T-cell (primary cell): ENCODE results near the gene SLC29A3. TPM values are rescaled to one million over a fixed set of nuclear protein-coding genes. Genes with fewer than 3 reads are reported as not detected.

Experiments used
- ATAC-seq, 4 experiments: fragments of 200-7000 bp in 3 of 4; fragments of 150-1000 bp in 1 of 4; cut with Tn5 transposase; replicated peaks in 1 of 4; 1 replicate in 3 of 4; 2 replicates in 1 of 4; pipeline ENCODE4 v1.10.0; 2021; ENCODE audit warnings: moderate library complexity in 3 of 4, mild to moderate bottlenecking in 2 of 4, moderate number of reproducible peaks in 1 of 4
- CTCF ChIA-PET, 2 donors: fragments of 300-600 bp; sonication (Branson Sonifier 250); formaldehyde crosslinking; loops; one replicate each; lab custom pipeline; 2022; ENCODE audit warnings: antibody characterized with exemption in 2 of 2; lab: Charles Lee
- POLR2A ChIA-PET, 2 donors: fragments of 300-600 bp; sonication (Branson Sonifier 250); formaldehyde crosslinking; loops; one replicate each; lab custom pipeline; 2022; ENCODE audit warnings: antibody characterized with exemption in 2 of 2; lab: Charles Lee
- DNase-seq, 35 experiments: peaks; one replicate each; pipeline versions ENCODE4 v3.0.0 to v3.0.0-alpha.2; 2013 to 2023
- H3K27ac ChIP-seq: one replicate; pipeline ENCODE4 v1.5.1; 2013; ENCODE audit warnings: low read length
- H3K27me3 ChIP-seq, 2 experiments: replicated peaks in 1 of 2; 1 replicate in 1 of 2; 2 replicates in 1 of 2; pipeline versions ENCODE4 v1.6.1 to v1.7.0; 2013; ENCODE audit warnings: low read length in 1 of 2, mixed read lengths in 1 of 2; ENCODE audit not compliant: control insufficient read depth in 2 of 2, insufficient read depth in 2 of 2; ENCODE audit errors: extremely low read depth in 1 of 2
- H3K36me3 ChIP-seq, 2 donors: 1 replicate in 1 of 2; 2 replicates in 1 of 2; pipeline versions ENCODE4 v1.6.1 to v1.7.0; 2013; ENCODE audit warnings: low read length in 1 of 2; ENCODE audit not compliant: control insufficient read depth in 2 of 2, insufficient read depth in 1 of 2; ENCODE audit errors: extremely low read depth in 1 of 2
- H3K4me1 ChIP-seq, 2 experiments: 1 replicate in 1 of 2; 2 replicates in 1 of 2; pipeline versions ENCODE4 v1.6.1 to v1.7.0; 2013; ENCODE audit warnings: low read length in 2 of 2, mixed read lengths in 1 of 2; ENCODE audit not compliant: insufficient read depth in 2 of 2, control insufficient read depth in 1 of 2; ENCODE audit errors: extremely low read depth in 1 of 2
- H3K4me3 ChIP-seq, 2 donors: 1 replicate in 1 of 2; 2 replicates in 1 of 2; pipeline versions ENCODE4 v1.5.1 to v1.7.0; 2013; ENCODE audit warnings: mild to moderate bottlenecking in 2 of 2, low read length in 1 of 2, moderate library complexity in 1 of 2; ENCODE audit not compliant: control insufficient read depth in 1 of 2; ENCODE audit errors: extremely low read depth in 1 of 2
- H3K9me3 ChIP-seq: 2 replicates; pipeline ENCODE4 v1.7.0; 2013
- H3K27ac Mint-ChIP-seq, 2 donors: one replicate each; pipeline ENCODE4 v1.8.0; 2020 to 2021; ENCODE audit warnings: mild to moderate bottlenecking in 2 of 2, mixed read lengths in 2 of 2
- H3K27me3 Mint-ChIP-seq, 2 donors: one replicate each; pipeline ENCODE4 v1.8.0; 2021 to 2022; ENCODE audit warnings: mixed read lengths in 2 of 2
- H3K36me3 Mint-ChIP-seq: one replicate; pipeline ENCODE4 v1.8.0; 2021; ENCODE audit warnings: mixed read lengths
- H3K4me1 Mint-ChIP-seq, 3 donors: one replicate each; pipeline ENCODE4 v1.8.0; 2020 to 2022; ENCODE audit warnings: mixed read lengths in 3 of 3, mild to moderate bottlenecking in 1 of 3
- H3K4me3 Mint-ChIP-seq, 3 donors: one replicate each; pipeline ENCODE4 v1.8.0; 2020 to 2022; ENCODE audit warnings: mild to moderate bottlenecking in 3 of 3, mixed read lengths in 3 of 3, moderate library complexity in 3 of 3
- H3K9me3 Mint-ChIP-seq, 3 donors: one replicate each; pipeline ENCODE4 v1.8.0; 2020 to 2022; ENCODE audit warnings: mixed read lengths in 3 of 3
- WGBS: methylation state at CpG from one replicate; pipeline ENCODE4 v1.1.5; 2013; ENCODE audit warnings: missing lambda C conversion rate; ENCODE audit not compliant: insufficient coverage; 5-methylcytosine and 5-hydroxymethylcytosine counted together
- total RNA-seq, 35 experiments: library from RNA in 6 of 35; stranded (reverse) in 6 of 35; fragments of 120-200 nt in 1 of 35; gene quantifications; one replicate each; pipeline versions ENCODE4 v1.2.1 to v1.2.4 and lab custom pipeline; 2013 to 2026

Gene SLC29A3
- total RNA-seq, 5 donors from 2014 or later (not counting 1 experiment from before 2014, with no cell fraction given): 3.3 to 8.8 (median 6.5) TPM

GRCh38 chr10:71368643-71369042 lies 49.6 kb downstream of the SLC29A3 start:
- no peak overlapping the region for H3K27ac Mint-ChIP-seq
- DNase-seq (no peak), ATAC-seq (no peak)
- H3K9me3 Mint-ChIP-seq: no peaks in the 10 kb centered on the region
- H3K27me3 ChIP-seq: peaks cover 0 to 16% of the 10 kb centered on the region in 2 experiments
- WGBS: no CpG with 5 or more reads among the region's 2 CpGs
- H3K4me3 ChIP-seq: no peak overlapping the region
- H3K27ac ChIP-seq: no peak overlapping the region
- no peaks in the 10 kb centered on the region for H3K9me3 ChIP-seq
- peaks cover 7% of the 10 kb centered on the region for H3K36me3 Mint-ChIP-seq
- POLR2A ChIA-PET: no interaction called here
- H3K4me1 ChIP-seq: no peaks in the 10 kb centered on the region
- peaks cover 0 to 5% of the 10 kb centered on the region in 2 donors for H3K36me3 ChIP-seq
- no peak overlapping the region for H3K4me3 Mint-ChIP-seq
- CTCF ChIA-PET: no interaction called here
- peaks cover 0 to 4% (median 0%) of the 10 kb centered on the region in 3 donors for H3K4me1 Mint-ChIP-seq
- peaks cover 5 to 11% of the 10 kb centered on the region in 2 donors for H3K27me3 Mint-ChIP-seq

- Histone ChIP-seq H3K9me3 (no peaks in the 10 kb centered on the region), H3K4me3 (no peak overlapping the region), H3K36me3 (no peaks in the 10 kb centered on the region), H3K4me1 (no peaks in the 10 kb centered on the region), H3K27me3 (peaks cover 0 to 18% of the 10 kb centered on the region in 2 experiments), H3K27ac (no peak overlapping the region)
- peaks cover 5 to 11% of the 10 kb centered on the region in 2 donors for H3K27me3 Mint-ChIP-seq
- H3K36me3 Mint-ChIP-seq: peaks cover 3% of the 10 kb centered on the region
- WGBS: 44% methylated on average over 1 of the region's 1 CpG
- H3K27ac Mint-ChIP-seq: no peak overlapping the region
- H3K9me3 Mint-ChIP-seq: no peaks in the 10 kb centered on the region
- H3K4me1 Mint-ChIP-seq: peaks cover 0 to 4% (median 0%) of the 10 kb centered on the region in 3 donors
- H3K4me3 Mint-ChIP-seq: no peak overlapping the region
- ChIA-PET CTCF (no interaction called here), POLR2A (no interaction called here)
- ATAC-seq: no peak
- no peak for DNase-seq
These were observed 50.5 kb downstream of the SLC29A3 start for GRCh38 chr10:71369602-71370001.

- DNase-seq: no peak
- Mint-ChIP-seq H3K27ac (no peak overlapping the region), H3K4me3 (no peak overlapping the region), H3K27me3 (peaks cover 5 to 11% of the 10 kb centered on the region in 2 donors), H3K4me1 (peaks cover 0 to 4% (median 0%) of the 10 kb centered on the region in 3 donors), H3K36me3 (no peaks in the 10 kb centered on the region), H3K9me3 (no peaks in the 10 kb centered on the region)
- Histone ChIP-seq H3K4me1 (no peaks in the 10 kb centered on the region), H3K36me3 (no peaks in the 10 kb centered on the region), H3K27me3 (peaks cover 0 to 18% of the 10 kb centered on the region in 2 experiments), H3K9me3 (no peaks in the 10 kb centered on the region), H3K27ac (no peak overlapping the region), H3K4me3 (no peak overlapping the region)
- WGBS: no CpG with 5 or more reads among the region's 3 CpGs
- CTCF ChIA-PET: no interaction called here
- no peak for ATAC-seq
- POLR2A ChIA-PET: no interaction called here
These were observed 51.0 kb downstream of the SLC29A3 start for GRCh38 chr10:71370031-71370430.

GRCh38 chr10:71371750-71372166 lies 52.7 kb downstream of the SLC29A3 start:
- Mint-ChIP-seq H3K36me3 (no peaks in the 10 kb centered on the region), H3K9me3 (no peaks in the 10 kb centered on the region), H3K27ac (no peak overlapping the region), H3K4me3 (no peak overlapping the region), H3K4me1 (peaks cover 0 to 7% (median 0%) of the 10 kb centered on the region in 3 donors), H3K27me3 (peaks cover 5 to 11% of the 10 kb centered on the region in 2 donors)
- H3K9me3 ChIP-seq: no peaks in the 10 kb centered on the region
- ChIA-PET POLR2A (no interaction called here), CTCF (interaction anchor here in 1 of 2 donors (1.0 kb wide), 1 partner anchor 9 kb away, joined by 3 read pairs; no protein-coding TSS in a partner anchor)
- DNase-seq: no peak
- no peak overlapping the region for H3K4me3 ChIP-seq
- H3K4me1 ChIP-seq: peaks cover 0 to 2% of the 10 kb centered on the region in 2 experiments
- no peak overlapping the region for H3K27ac ChIP-seq
- H3K36me3 ChIP-seq: no peaks in the 10 kb centered on the region
- H3K27me3 ChIP-seq: peaks cover 0 to 18% of the 10 kb centered on the region in 2 experiments
- 17% methylated on average over 4 of the region's 6 CpGs for WGBS
- ATAC-seq: no peak

- H3K27ac Mint-ChIP-seq: no peak overlapping the region
- ATAC-seq (no peak), DNase-seq (no peak)
- no peaks in the 10 kb centered on the region for H3K9me3 Mint-ChIP-seq
- no peaks in the 10 kb centered on the region for H3K9me3 ChIP-seq
- H3K4me1 ChIP-seq: peaks cover 0 to 10% of the 10 kb centered on the region in 2 experiments
- no peak overlapping the region for H3K27ac ChIP-seq
- H3K27me3 ChIP-seq: peaks cover 0 to 18% of the 10 kb centered on the region in 2 experiments
- peaks cover 5 to 11% of the 10 kb centered on the region in 2 donors for H3K27me3 Mint-ChIP-seq
- H3K4me3 Mint-ChIP-seq: no peak overlapping the region
- peaks cover 4 to 11% (median 6%) of the 10 kb centered on the region in 3 donors for H3K4me1 Mint-ChIP-seq
- WGBS: 70% methylated on average over 6 of the region's 10 CpGs
- ChIA-PET POLR2A (no interaction called here), CTCF (interaction anchor here in 1 of 2 donors (1.6 kb wide), 1 partner anchor 8 kb away, joined by 3 read pairs; no protein-coding TSS in a partner anchor)
- no peak overlapping the region for H3K4me3 ChIP-seq
- H3K36me3 Mint-ChIP-seq: no peaks in the 10 kb centered on the region
- no peaks in the 10 kb centered on the region for H3K36me3 ChIP-seq
These were observed 53.9 kb downstream of the SLC29A3 start for GRCh38 chr10:71372882-71373495.

GRCh38 chr10:71374481-71375233 lies 55.6 kb downstream of the SLC29A3 start:
- Histone ChIP-seq H3K27me3 (peaks cover 0 to 18% of the 10 kb centered on the region in 2 experiments), H3K4me3 (no peak overlapping the region), H3K9me3 (no peaks in the 10 kb centered on the region), H3K27ac (no peak overlapping the region), H3K4me1 (peaks cover 0 to 10% of the 10 kb centered on the region in 2 experiments), H3K36me3 (no peaks in the 10 kb centered on the region)
- ChIA-PET CTCF (interaction anchor here in 1 of 2 donors (1.6 kb wide), 1 partner anchor 10 kb away, joined by 3 read pairs; no protein-coding TSS in a partner anchor), POLR2A (no interaction called here)
- H3K9me3 Mint-ChIP-seq: no peaks in the 10 kb centered on the region
- H3K4me1 Mint-ChIP-seq: peaks cover 4 to 11% (median 6%) of the 10 kb centered on the region in 3 donors
- ATAC-seq (no peak), DNase-seq (no peak)
- peaks cover 5 to 11% of the 10 kb centered on the region in 2 donors for H3K27me3 Mint-ChIP-seq
- 88% methylated on average over 2 of the region's 11 CpGs for WGBS
- no peaks in the 10 kb centered on the region for H3K36me3 Mint-ChIP-seq
- H3K4me3 Mint-ChIP-seq: no peak overlapping the region
- no peak overlapping the region for H3K27ac Mint-ChIP-seq
